ENCODE data around the gene PAMR1. TPM values are rescaled to one million over a fixed set of nuclear protein-coding genes. Genes with fewer than 3 reads are reported as not detected.
A peak's percentile ranks its signal among the peaks of the same experiment; 100 is the strongest.

PAMR1 gene
- total RNA-seq, result 416 and 493 TPM in 2 replicates

GRCh38 chr11:35525501-35526175 is at the start of gene PAMR1:
Gene PAMR1 (minus strand): TSS chr11:35525616. CDS start chr11:35525585, 31 bp downstream.
- TF ChIP-seq, protein P1, sequence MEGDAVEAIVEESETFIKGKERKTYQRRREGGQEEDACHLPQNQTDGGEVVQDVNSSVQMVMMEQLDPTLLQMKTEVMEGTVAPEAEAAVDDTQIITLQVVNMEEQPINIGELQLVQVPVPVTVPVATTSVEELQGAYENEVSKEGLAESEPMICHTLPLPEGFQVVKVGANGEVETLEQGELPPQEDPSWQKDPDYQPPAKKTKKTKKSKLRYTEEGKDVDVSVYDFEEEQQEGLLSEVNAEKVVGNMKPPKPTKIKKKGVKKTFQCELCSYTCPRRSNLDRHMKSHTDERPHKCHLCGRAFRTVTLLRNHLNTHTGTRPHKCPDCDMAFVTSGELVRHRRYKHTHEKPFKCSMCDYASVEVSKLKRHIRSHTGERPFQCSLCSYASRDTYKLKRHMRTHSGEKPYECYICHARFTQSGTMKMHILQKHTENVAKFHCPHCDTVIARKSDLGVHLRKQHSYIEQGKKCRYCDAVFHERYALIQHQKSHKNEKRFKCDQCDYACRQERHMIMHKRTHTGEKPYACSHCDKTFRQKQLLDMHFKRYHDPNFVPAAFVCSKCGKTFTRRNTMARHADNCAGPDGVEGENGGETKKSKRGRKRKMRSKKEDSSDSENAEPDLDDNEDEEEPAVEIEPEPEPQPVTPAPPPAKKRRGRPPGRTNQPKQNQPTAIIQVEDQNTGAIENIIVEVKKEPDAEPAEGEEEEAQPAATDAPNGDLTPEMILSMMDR (IDR thresholded peaks at IDR 0.05; ENCODE audit: insufficient read depth, low read depth, low read length), result no peak
- peak within 1 kb of the TSS; percentile 94 for H3K4me3 ChIP-seq (ENCODE audit: low read depth, low read length)
- peak; percentile 90 for DNase-seq (ENCODE audit: low read depth)

DNA sequence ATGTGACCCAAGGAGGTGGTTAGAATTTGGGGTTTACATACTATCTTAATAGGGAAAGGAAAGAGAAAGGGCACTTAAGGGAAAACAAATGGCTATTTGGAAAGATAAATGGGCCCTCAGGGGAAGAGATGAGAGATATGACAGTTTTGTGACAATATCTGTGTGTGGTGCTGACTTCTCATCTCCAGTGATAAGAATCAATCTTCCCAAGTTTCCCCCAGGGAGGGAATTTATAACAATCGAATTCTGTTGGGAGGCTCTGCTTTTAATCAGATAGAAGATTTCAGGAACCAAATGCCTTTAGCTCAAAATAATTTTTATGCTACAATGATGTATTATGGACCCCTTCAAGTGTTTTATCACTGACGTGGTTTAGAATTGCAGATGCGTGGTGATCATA is 46.3 kb upstream of the PAMR1 start:
- TF ChIP-seq, protein P1 (IDR thresholded peaks at IDR 0.05; ENCODE audit: insufficient read depth, low read depth, low read length), result no peak
- no peak overlapping the region for H3K4me3 ChIP-seq (ENCODE audit: low read depth, low read length)
- peak; percentile 65 for DNase-seq (ENCODE audit: low read depth)

GRCh38 chr11:35567737-35568465 is 42.5 kb upstream of the PAMR1 start:
- DNase-seq (ENCODE audit: low read depth), result peak; percentile 60
- TF ChIP-seq, protein P1 (IDR thresholded peaks at IDR 0.05; ENCODE audit: insufficient read depth, low read depth, low read length), result no peak
- no peak overlapping the region for H3K4me3 ChIP-seq (ENCODE audit: low read depth, low read length)

GRCh38 chr11:35566885-35567284 is 41.5 kb upstream of the PAMR1 start:
- no peak for DNase-seq (ENCODE audit: low read depth)
- TF ChIP-seq, protein P1 (IDR thresholded peaks at IDR 0.05; ENCODE audit: insufficient read depth, low read depth, low read length), result no peak
- H3K4me3 ChIP-seq (ENCODE audit: low read depth, low read length), result no peak overlapping the region

DNA sequence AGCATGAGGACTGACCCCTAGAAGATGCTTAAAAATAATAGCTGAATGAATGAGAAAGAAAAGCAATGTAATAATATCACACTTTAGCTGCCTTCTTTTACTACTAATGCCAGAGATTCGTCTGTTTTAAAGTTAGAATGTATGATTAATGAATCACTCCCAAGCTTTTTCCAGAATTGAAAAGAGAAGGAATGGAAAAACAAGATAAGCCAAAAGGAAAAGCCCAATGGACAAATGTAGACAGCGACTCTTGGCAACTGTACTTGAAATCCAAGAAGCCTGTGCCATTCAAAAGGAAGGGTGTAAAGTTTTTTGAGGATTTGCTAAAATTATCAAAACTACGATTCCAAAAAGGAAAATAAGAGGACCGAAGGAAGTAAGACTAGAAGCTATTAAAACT is 40.8 kb upstream of the PAMR1 start:
- no peak for DNase-seq (ENCODE audit: low read depth)
- H3K4me3 ChIP-seq (ENCODE audit: low read depth, low read length), result no peak overlapping the region
- TF ChIP-seq, protein P1 (IDR thresholded peaks at IDR 0.05; ENCODE audit: insufficient read depth, low read depth, low read length), result no peak

- H3K4me3 ChIP-seq (ENCODE audit: low read depth, low read length), result no peak overlapping the region
- DNase-seq (ENCODE audit: low read depth), result no peak
- TF ChIP-seq, protein P1 (IDR thresholded peaks at IDR 0.05; ENCODE audit: insufficient read depth, low read depth, low read length), result no peak
Measured at GRCh38 chr11:35564245-35564595, 38.8 kb upstream of the PAMR1 start.
